A673 (cell line): ENCODE measurements around the gene ABHD16B. TPM values are rescaled to one million over a fixed set of nuclear protein-coding genes. Genes with fewer than 3 reads are reported as not detected.

Experiments used
- BruUV-seq: library from RNA; stranded (reverse); fragments of 400-500 nt; replicated peaks from 2 replicates; lab custom pipeline; 2021; lab: Mats Ljungman, UMichigan
- CTCF ChIA-PET: fragments of 300-600 bp; sonication (Branson Sonifier 250); formaldehyde crosslinking; loops from one replicate; lab custom pipeline; 2022; ENCODE audit warnings: antibody characterized with exemption; lab: Charles Lee
- POLR2A ChIA-PET: fragments of 300-600 bp; sonication (Branson Sonifier 250); formaldehyde crosslinking; loops from one replicate; lab custom pipeline; 2022; ENCODE audit warnings: antibody characterized with exemption; ENCODE audit not compliant: low non-redundant PET; lab: Charles Lee
- DNase-seq: peaks from one replicate; pipeline ENCODE4 v3.0.0-alpha.2; 2015; ENCODE audit warnings: low spot score
- H3K27ac ChIP-seq: fragments of 200-600 bp; sonication (generic); 2 replicates; pipeline ENCODE4 v1.5.1; 2016; ENCODE audit warnings: mixed run types, low read depth, mild to moderate bottlenecking, mixed read lengths, antibody characterized with exemption, low read length; ENCODE audit not compliant: poor library complexity, severe bottlenecking
- H3K27me3 ChIP-seq: fragments of 200-600 bp; sonication (generic); replicated peaks from 2 replicates; pipeline ENCODE4 v1.6.1; 2017; ENCODE audit warnings: mixed run types, low read depth, mild to moderate bottlenecking, mixed read lengths, antibody characterized with exemption, low read length; ENCODE audit not compliant: insufficient read depth, poor library complexity
- H3K36me3 ChIP-seq: fragments of 200-600 bp; sonication (generic); 2 replicates; pipeline ENCODE4 v1.6.1; 2016; ENCODE audit warnings: mixed run types, mild to moderate bottlenecking, mixed read lengths, antibody characterized with exemption, low read length; ENCODE audit not compliant: insufficient read depth, poor library complexity, severe bottlenecking
- H3K4me1 ChIP-seq: fragments of 200-600 bp; sonication (generic); 2 replicates; pipeline ENCODE4 v1.6.1; 2017; ENCODE audit warnings: mixed run types, mild to moderate bottlenecking, mixed read lengths, antibody characterized with exemption, low read length; ENCODE audit not compliant: insufficient read depth, poor library complexity, severe bottlenecking
- H3K4me3 ChIP-seq: fragments of 200-600 bp; sonication (generic); 2 replicates; pipeline ENCODE4 v1.5.1; 2016; ENCODE audit warnings: low read depth, mixed run types, mild to moderate bottlenecking, mixed read lengths, low read length; ENCODE audit not compliant: poor library complexity, severe bottlenecking
- H3K9me3 ChIP-seq: fragments of 200-600 bp; sonication (generic); 2 replicates; pipeline ENCODE4 v1.6.1; 2016; ENCODE audit warnings: mixed run types, low read depth, mild to moderate bottlenecking, mixed read lengths, antibody characterized with exemption, low read length; ENCODE audit not compliant: poor library complexity, severe bottlenecking
- EZH2 ChIP-seq: fragments of 200-600 bp; sonication (generic); IDR thresholded peaks from 2 replicates; pipeline ENCODE4 v1.6.1; 2017; ENCODE audit warnings: borderline replicate concordance, low read depth, mild to moderate bottlenecking, mixed read lengths, antibody characterized with exemption, low read length; ENCODE audit not compliant: poor library complexity, severe bottlenecking
- intact Hi-C: fragments of 100-400 bp; cut with micrococcal nuclease; formaldehyde crosslinking; loops from one replicate; pipeline ENCODE4 v1.10.0; 2022; ENCODE audit not compliant: unreplicated experiment
- total RNA-seq: library from RNA; stranded (reverse); gene quantifications from 2 replicates; pipeline ENCODE4 v1.2.3, GENCODE V29; 2021
- TF ChIP-seq, protein P1 (sequence below): fragments of 300-800, 200-600 bp; sonication (generic); conservative IDR thresholded peaks from 2 replicates; pipeline ENCODE4 v1.5.1; 2017; ENCODE audit warnings: low read depth, mild to moderate bottlenecking, antibody characterized with exemption, low read length, moderate library complexity, mixed read lengths

ABHD16B gene
- total RNA-seq, 1 experiment from 2014 or later: not detected

- no peaks in the 10 kb centered on the region for H3K27me3 ChIP-seq
- no peaks in the 10 kb centered on the region for H3K9me3 ChIP-seq
- no peaks in the 10 kb centered on the region for H3K4me1 ChIP-seq
- CTCF ChIA-PET: no interaction called here
- intact Hi-C loops: no loop called here
- no peak for DNase-seq
- no peak for TF ChIP-seq EZH2
- TF ChIP-seq, protein P1, sequence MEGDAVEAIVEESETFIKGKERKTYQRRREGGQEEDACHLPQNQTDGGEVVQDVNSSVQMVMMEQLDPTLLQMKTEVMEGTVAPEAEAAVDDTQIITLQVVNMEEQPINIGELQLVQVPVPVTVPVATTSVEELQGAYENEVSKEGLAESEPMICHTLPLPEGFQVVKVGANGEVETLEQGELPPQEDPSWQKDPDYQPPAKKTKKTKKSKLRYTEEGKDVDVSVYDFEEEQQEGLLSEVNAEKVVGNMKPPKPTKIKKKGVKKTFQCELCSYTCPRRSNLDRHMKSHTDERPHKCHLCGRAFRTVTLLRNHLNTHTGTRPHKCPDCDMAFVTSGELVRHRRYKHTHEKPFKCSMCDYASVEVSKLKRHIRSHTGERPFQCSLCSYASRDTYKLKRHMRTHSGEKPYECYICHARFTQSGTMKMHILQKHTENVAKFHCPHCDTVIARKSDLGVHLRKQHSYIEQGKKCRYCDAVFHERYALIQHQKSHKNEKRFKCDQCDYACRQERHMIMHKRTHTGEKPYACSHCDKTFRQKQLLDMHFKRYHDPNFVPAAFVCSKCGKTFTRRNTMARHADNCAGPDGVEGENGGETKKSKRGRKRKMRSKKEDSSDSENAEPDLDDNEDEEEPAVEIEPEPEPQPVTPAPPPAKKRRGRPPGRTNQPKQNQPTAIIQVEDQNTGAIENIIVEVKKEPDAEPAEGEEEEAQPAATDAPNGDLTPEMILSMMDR: no peak
- no peak overlapping the region for H3K27ac ChIP-seq
- POLR2A ChIA-PET: no interaction called here
- no peak overlapping the region for H3K4me3 ChIP-seq
- H3K36me3 ChIP-seq: peaks cover 22% of the 10 kb centered on the region
- no TSS peak for BruUV-seq
These were observed 25.6 kb downstream of the ABHD16B start for GRCh38 chr20:63886921-63887320.

GRCh38 chr20:63889241-63890200 lies 28.2 kb downstream of the ABHD16B start:
- peaks cover 16% of the 10 kb centered on the region for H3K36me3 ChIP-seq
- CTCF ChIA-PET: no interaction called here
- no peak overlapping the region for H3K27ac ChIP-seq
- POLR2A ChIA-PET: no interaction called here
- no peak overlapping the region for H3K4me3 ChIP-seq
- H3K4me1 ChIP-seq: no peaks in the 10 kb centered on the region
- H3K27me3 ChIP-seq: no peaks in the 10 kb centered on the region
- no TSS peak for BruUV-seq
- no peak for TF ChIP-seq EZH2
- TF ChIP-seq, protein P1: no peak
- no peaks in the 10 kb centered on the region for H3K9me3 ChIP-seq
- DNase-seq: no peak
- intact Hi-C loops: no loop called here

DNA sequence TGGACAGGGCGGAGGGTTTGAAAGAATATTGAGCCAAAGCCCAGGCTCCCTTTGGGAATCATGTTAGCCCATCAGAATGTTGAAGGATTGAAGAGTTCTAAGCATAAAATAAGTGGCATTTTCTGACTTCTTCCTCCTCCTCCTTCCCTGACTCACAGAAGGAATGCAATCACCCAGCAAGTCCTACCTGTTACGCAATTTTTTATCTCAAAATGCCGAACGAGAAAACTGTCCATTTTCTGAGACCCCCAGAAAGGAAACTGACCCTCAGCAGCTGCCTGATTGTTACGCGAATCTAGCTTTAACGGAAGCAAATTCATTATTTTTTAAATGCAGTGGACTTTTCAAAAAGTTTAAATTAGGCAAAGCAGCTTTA lies 28.9 kb downstream of the ABHD16B start:
- TF ChIP-seq, protein P1: no peak
- TF ChIP-seq EZH2: no peak
- Histone ChIP-seq H3K4me1 (no peaks in the 10 kb centered on the region), H3K36me3 (peaks cover 16% of the 10 kb centered on the region), H3K27ac (no peak overlapping the region), H3K27me3 (no peaks in the 10 kb centered on the region), H3K9me3 (no peaks in the 10 kb centered on the region), H3K4me3 (no peak overlapping the region)
- intact Hi-C loops: no loop called here
- no TSS peak for BruUV-seq
- CTCF ChIA-PET: no interaction called here
- DNase-seq: no peak
- POLR2A ChIA-PET: no interaction called here
